Tibial nerve (tissue), 4 donors: ENCODE data around the gene EGLN2. TPM values are rescaled to one million over a fixed set of nuclear protein-coding genes. Genes with fewer than 3 reads are reported as not detected.
A peak's percentile ranks its signal among the peaks of the same experiment; 100 is the strongest.

Source experiments
- DNase-seq, 2 donors: peaks; one replicate each; pipeline ENCODE4 v3.0.0-alpha.2; 2019; ENCODE audit warnings: low spot score in 2 of 2
- H3K27ac ChIP-seq, 4 donors: fragments of 200-600 bp; sonication (generic) in 3 of 4; one replicate each; pipeline ENCODE4 v1.5.1; 2017 to 2019; ENCODE audit warnings: mild to moderate bottlenecking in 1 of 4
- H3K27me3 ChIP-seq, 2 donors: fragments of 200-600 bp; sonication (generic) in 1 of 2; one replicate each; pipeline versions ENCODE4 v1.5.1 to v1.6.0; 2017 to 2019
- H3K36me3 ChIP-seq, 3 donors: fragments of 200-600 bp; sonication (generic); one replicate each; pipeline ENCODE4 v1.5.1; 2018 to 2019
- H3K4me1 ChIP-seq, 4 donors: fragments of 200-600 bp; sonication (generic) in 3 of 4; one replicate each; pipeline ENCODE4 v1.5.1; 2017 to 2019
- H3K4me3 ChIP-seq, 4 donors: fragments of 200-600 bp; sonication (generic) in 3 of 4; one replicate each; pipeline ENCODE4 v1.5.1; 2017 to 2019; ENCODE audit warnings: mild to moderate bottlenecking in 1 of 4, moderate library complexity in 1 of 4
- H3K9me3 ChIP-seq, 4 donors: fragments of 200-600 bp; sonication (generic) in 3 of 4; one replicate each; pipeline ENCODE4 v1.5.1; 2017 to 2019
- CTCF ChIP-seq, 5 experiments: fragments of 200-600 bp in 3 of 5; fragments of 450-650 bp in 2 of 5; sonication (generic) in 3 of 5; IDR thresholded peaks; one replicate each; pipeline ENCODE4 v1.5.1; 2016 to 2019; ENCODE audit warnings: antibody characterized with exemption in 5 of 5, mild to moderate bottlenecking in 3 of 5, moderate library complexity in 2 of 5
- EP300 ChIP-seq, 2 donors: sonication (generic); formaldehyde crosslinking; IDR thresholded peaks; one replicate each; pipeline ENCODE4 v1.6.1; 2017; ENCODE audit warnings: antibody characterized with exemption in 2 of 2, mild to moderate bottlenecking in 1 of 2
- POLR2A ChIP-seq, 2 donors: fragments of 450-650 bp; IDR thresholded peaks; one replicate each; pipeline ENCODE4 v1.6.1; 2017; ENCODE audit warnings: antibody characterized with exemption in 2 of 2, mild to moderate bottlenecking in 2 of 2, moderate library complexity in 2 of 2
- WGBS, 2 donors: methylation state at CpG; one replicate each; pipeline ENCODE4 v1.1.5; 2018; 5-methylcytosine and 5-hydroxymethylcytosine counted together
- total RNA-seq, 4 donors: library from RNA; depleted of rRNA; stranded (reverse); fragments of >200 nt; gene quantifications; one replicate each; pipeline ENCODE4 v1.1.0, GENCODE V29; 2016

The EGLN2 gene
- total RNA-seq, 4 donors from 2014 or later = 93.5 to 134 (median 120) TPM

GRCh38 chr19:40802300-40803169 lies 3.5 kb downstream of the EGLN2 start:
- no peak for TF ChIP-seq EP300 (IDR thresholded peaks at IDR 0.05)
- TF ChIP-seq POLR2A (IDR thresholded peaks at IDR 0.05) = no peak
- no peak for TF ChIP-seq CTCF (IDR thresholded peaks at IDR 0.05)
- peaks cover 0 to 85% (median 74%) of the 10 kb centered on the region in 4 donors for H3K4me1 ChIP-seq
- H3K27ac ChIP-seq = peak overlapping the region; percentile 37 to 98 (median 82)
- peaks cover 0 to 25% (median 2%) of the 10 kb centered on the region in 3 donors for H3K36me3 ChIP-seq
- WGBS, 2 donors = 10 to 20% methylated on average over 8 to 11 of the region's 11 CpGs
- DNase-seq = peak in 1 of 2 donors; percentile 58
- no peaks in the 10 kb centered on the region for H3K9me3 ChIP-seq
- no peaks in the 10 kb centered on the region for H3K27me3 ChIP-seq
- peak overlapping the region in 3 of 4 donors; percentile 8 to 18 (median 11) for H3K4me3 ChIP-seq

- Histone ChIP-seq H3K27me3 (no peaks in the 10 kb centered on the region), H3K36me3 (peaks cover 0 to 33% (median 7%) of the 10 kb centered on the region in 3 donors), H3K27ac (peak overlapping the region; percentile 37 to 98 (median 82)), H3K4me3 (peak overlapping the region in 3 of 4 donors; percentile 4 to 18 (median 8)), H3K4me1 (peaks cover 0 to 85% (median 77%) of the 10 kb centered on the region in 4 donors), H3K9me3 (no peaks in the 10 kb centered on the region)
- no peak for TF ChIP-seq POLR2A (IDR thresholded peaks at IDR 0.05)
- no peak for TF ChIP-seq CTCF (IDR thresholded peaks at IDR 0.05)
- TF ChIP-seq EP300 (IDR thresholded peaks at IDR 0.05) = no peak
- DNase-seq = no peak
- WGBS, 2 donors = 51 to 54% methylated on average over 8 to 9 of the region's 9 CpGs
Measured at GRCh38 chr19:40803170-40803856, 4.3 kb downstream of the EGLN2 start.

DNA sequence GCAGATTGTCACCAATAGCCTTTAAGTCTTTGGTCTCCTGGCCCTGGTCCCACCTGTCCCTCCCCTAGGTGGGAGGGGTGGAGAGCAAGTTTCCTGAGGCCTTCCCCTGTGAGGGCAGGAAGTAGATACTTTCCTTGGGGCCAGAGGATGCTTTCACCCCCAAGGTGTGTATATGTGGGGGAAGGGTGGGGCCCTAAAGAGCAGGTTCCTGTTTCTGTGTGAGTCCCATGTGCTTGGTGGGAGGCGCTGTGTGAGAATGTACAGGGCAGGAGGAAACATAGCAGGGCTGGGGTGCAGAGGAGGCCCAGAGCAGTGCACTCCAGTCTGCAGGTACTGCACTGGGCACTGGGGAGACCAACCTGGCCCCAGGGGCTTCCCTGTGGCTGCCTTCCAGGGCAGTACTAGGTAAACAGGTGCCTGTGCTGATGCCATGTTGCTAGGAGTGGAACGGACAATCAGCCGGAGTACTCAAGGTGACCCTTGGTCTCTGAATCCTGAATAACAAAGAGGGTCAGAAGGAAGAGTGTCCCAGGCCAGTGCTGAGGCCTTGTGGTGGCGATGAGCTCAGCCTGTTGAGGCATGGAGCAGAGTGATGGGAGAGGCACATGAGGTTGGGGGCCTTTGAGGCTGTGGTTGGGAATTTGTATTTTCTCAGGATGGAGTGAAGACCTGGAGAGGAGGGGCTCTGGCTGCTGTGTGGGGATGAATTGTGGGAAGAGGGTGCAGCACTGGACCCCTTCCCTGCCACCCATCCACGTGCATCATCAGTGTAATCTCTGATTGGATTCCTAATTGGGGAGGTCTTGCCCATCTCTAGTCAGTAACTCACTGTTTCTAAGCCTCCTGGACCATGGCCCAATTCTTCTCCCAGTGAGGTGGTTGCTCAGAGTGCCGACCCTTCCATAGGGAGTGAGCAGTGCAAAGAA lies 5.1 kb downstream of the EGLN2 start:
- no peak for TF ChIP-seq CTCF (IDR thresholded peaks at IDR 0.05)
- TF ChIP-seq POLR2A (IDR thresholded peaks at IDR 0.05) = no peak
- no peak for TF ChIP-seq EP300 (IDR thresholded peaks at IDR 0.05)
- Histone ChIP-seq H3K36me3 (peaks cover 0 to 41% (median 7%) of the 10 kb centered on the region in 3 donors), H3K4me1 (peaks cover 0 to 93% (median 78%) of the 10 kb centered on the region in 4 donors), H3K27me3 (no peaks in the 10 kb centered on the region), H3K4me3 (no peak overlapping the region), H3K27ac (peak overlapping the region; percentile 37 to 98 (median 82)), H3K9me3 (no peaks in the 10 kb centered on the region)
- no peak for DNase-seq
- 60 to 64% methylated on average over 6 of the region's 6 CpGs for whole genome bisulfite sequencing, 2 donors

DNA sequence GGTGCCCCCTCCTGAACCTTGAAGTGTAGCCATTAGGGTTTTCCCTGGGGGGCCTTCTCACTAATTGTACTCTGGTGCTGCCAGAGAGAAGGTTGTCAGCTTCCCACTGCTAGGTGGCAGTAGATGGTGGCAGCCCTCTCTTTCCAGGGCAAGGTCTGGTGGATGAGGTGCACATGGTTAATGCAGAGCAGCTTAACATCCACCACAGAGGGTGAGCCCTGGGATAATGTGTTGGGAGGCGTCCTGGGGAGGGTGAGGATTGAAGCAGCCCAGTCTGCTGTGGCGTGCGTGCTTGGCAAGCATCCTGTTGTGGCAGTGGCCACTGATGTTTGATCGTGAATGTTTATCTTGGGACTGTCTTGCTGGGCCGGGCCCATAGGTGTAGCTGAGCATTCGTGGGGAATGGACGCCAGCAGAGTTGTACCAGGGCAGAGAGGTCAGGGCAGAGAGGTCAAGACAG lies 5.8 kb downstream of the EGLN2 start:
- H3K36me3 ChIP-seq = peaks cover 4 to 48% (median 7%) of the 10 kb centered on the region in 3 donors
- WGBS, 2 donors = 37 to 52% methylated on average over 7 of the region's 7 CpGs
- TF ChIP-seq EP300 (IDR thresholded peaks at IDR 0.05) (no peak), POLR2A (IDR thresholded peaks at IDR 0.05) (no peak), CTCF (IDR thresholded peaks at IDR 0.05) (no peak)
- H3K4me1 ChIP-seq = peaks cover 0 to 99% (median 85%) of the 10 kb centered on the region in 4 donors
- DNase-seq = no peak
- H3K4me3 ChIP-seq = no peak overlapping the region
- peak overlapping the region in 3 of 4 donors; percentile 68 to 98 (median 97) for H3K27ac ChIP-seq
- no peaks in the 10 kb centered on the region for H3K9me3 ChIP-seq
- H3K27me3 ChIP-seq = no peaks in the 10 kb centered on the region
